Measurements from ENCODE around the gene ENTPD7. TPM values are rescaled to one million over a fixed set of nuclear protein-coding genes. Genes with fewer than 3 reads are reported as not detected.

ENTPD7 gene
- total and polyA plus RNA-seq, 9 of the 15 experiments (the other 6 are each of a cell fraction or from before 2014, with no cell fraction given): 1.4 to 13.9 (median 8.5) TPM

DNA sequence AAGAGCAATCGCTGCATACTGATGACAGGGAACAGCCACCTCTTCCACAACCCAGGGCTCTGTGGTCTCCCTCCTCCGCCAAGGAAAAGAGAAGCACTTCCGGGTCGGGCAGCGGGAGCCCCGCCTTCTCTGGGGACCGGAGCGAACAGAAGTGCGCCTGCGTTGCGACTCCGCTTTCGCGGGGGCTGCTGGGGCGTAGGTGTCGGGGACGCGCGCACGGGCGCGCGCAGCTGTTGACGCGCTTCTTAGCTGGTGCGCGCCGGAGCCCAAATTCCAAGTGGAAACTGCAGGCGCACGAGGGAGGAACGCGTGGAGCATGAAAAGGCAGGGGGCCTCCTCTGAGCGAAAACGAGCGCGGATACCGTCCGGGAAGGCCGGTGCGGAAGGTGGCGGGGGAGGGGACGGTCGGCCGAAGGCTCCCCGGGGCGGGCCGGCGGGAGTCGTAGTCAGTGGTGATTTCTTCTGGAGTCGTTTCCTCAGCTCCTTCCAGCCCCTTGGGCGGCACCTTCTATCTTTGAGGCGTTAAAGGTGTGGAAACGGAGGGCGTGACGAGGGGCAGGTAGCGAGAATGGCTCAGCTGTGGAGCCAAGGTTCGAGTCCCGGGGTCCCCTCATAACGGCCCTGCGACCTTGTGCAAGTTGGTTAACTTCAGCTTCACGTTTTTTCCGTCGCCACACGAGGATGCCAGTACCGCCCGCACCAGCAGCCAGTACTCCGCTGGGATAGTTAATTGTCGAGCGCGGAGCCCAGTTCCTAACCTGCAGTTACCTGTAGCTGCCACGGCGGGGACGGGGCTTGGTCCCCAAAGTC, 72.9 kb downstream of the ENTPD7 start, which contains the start of the genes COX15 and CUTC (continued):
- TF ChIP-seq, protein P1, sequence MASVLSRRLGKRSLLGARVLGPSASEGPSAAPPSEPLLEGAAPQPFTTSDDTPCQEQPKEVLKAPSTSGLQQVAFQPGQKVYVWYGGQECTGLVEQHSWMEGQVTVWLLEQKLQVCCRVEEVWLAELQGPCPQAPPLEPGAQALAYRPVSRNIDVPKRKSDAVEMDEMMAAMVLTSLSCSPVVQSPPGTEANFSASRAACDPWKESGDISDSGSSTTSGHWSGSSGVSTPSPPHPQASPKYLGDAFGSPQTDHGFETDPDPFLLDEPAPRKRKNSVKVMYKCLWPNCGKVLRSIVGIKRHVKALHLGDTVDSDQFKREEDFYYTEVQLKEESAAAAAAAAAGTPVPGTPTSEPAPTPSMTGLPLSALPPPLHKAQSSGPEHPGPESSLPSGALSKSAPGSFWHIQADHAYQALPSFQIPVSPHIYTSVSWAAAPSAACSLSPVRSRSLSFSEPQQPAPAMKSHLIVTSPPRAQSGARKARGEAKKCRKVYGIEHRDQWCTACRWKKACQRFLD (CRISPR knock-in tag; IDR thresholded peaks at IDR 0.05): peak; percentile 81; the same call in 1 of the 2 replicates
- TF ChIP-seq HMG20B (CRISPR knock-in tag; IDR thresholded peaks at IDR 0.05): no peak
- no peak for TF ChIP-seq PURB (CRISPR knock-in tag; IDR thresholded peaks at IDR 0.05; ENCODE audit: low read depth)
- TF ChIP-seq JUNB (CRISPR knock-in tag; conservative IDR thresholded peaks at IDR 0.05): no peak
- TF ChIP-seq, protein P2, sequence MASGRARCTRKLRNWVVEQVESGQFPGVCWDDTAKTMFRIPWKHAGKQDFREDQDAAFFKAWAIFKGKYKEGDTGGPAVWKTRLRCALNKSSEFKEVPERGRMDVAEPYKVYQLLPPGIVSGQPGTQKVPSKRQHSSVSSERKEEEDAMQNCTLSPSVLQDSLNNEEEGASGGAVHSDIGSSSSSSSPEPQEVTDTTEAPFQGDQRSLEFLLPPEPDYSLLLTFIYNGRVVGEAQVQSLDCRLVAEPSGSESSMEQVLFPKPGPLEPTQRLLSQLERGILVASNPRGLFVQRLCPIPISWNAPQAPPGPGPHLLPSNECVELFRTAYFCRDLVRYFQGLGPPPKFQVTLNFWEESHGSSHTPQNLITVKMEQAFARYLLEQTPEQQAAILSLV (tag; IDR thresholded peaks at IDR 0.05): no peak
- TF ChIP-seq, protein P3, sequence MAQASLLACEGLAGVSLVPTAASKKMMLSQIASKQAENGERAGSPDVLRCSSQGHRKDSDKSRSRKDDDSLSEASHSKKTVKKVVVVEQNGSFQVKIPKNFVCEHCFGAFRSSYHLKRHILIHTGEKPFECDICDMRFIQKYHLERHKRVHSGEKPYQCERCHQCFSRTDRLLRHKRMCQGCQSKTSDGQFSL (CRISPR knock-in tag; IDR thresholded peaks at IDR 0.05): no peak
- TF ChIP-seq, protein P3 (tag; IDR thresholded peaks at IDR 0.05): no peak
- no peak for TF ChIP-seq COPS2 (conservative IDR thresholded peaks at IDR 0.05)
- TF ChIP-seq, protein P4, sequence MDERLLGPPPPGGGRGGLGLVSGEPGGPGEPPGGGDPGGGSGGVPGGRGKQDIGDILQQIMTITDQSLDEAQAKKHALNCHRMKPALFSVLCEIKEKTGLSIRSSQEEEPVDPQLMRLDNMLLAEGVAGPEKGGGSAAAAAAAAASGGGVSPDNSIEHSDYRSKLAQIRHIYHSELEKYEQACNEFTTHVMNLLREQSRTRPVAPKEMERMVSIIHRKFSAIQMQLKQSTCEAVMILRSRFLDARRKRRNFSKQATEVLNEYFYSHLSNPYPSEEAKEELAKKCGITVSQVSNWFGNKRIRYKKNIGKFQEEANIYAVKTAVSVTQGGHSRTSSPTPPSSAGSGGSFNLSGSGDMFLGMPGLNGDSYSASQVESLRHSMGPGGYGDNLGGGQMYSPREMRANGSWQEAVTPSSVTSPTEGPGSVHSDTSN (CRISPR knock-in tag; IDR thresholded peaks at IDR 0.05; ENCODE audit: low read depth): no peak
- TF ChIP-seq, protein P4 (tag; conservative IDR thresholded peaks at IDR 0.05; ENCODE audit: low read depth): no peak
- no peak for TF ChIP-seq ZFP36 (IDR thresholded peaks at IDR 0.05; ENCODE audit: low read depth, low read length, partially characterized antibody)
- no peak for TF ChIP-seq TBL1XR1 (IDR thresholded peaks at IDR 0.05; ENCODE audit: low read length in 2 of 2)
- no peak for TF ChIP-seq ZKSCAN3 (CRISPR knock-in tag; IDR thresholded peaks at IDR 0.05)
- TF ChIP-seq ZZZ3 (IDR thresholded peaks at IDR 0.05): no peak
- TF ChIP-seq SRSF1 (IDR thresholded peaks at IDR 0.05; ENCODE audit: low read depth, low read length): no peak
- TF ChIP-seq ZNF584 (CRISPR knock-in tag; IDR thresholded peaks at IDR 0.05; ENCODE audit: low read depth): no peak; the same call in 1 of the 2 replicates
- TF ChIP-seq SP1 (CRISPR knock-in tag; IDR thresholded peaks at IDR 0.05): peak; percentile 27; the same call in 1 of the 2 replicates
- TF ChIP-seq SMARCB1 (IDR thresholded peaks at IDR 0.05; ENCODE audit: insufficient read length, low read depth): no peak
- peak; percentile 91 for TF ChIP-seq ZNF644 (tag; IDR thresholded peaks at IDR 0.05; ENCODE audit: low read depth)
- TF ChIP-seq RUNX1 (IDR thresholded peaks at IDR 0.05; ENCODE audit: low read depth): no peak
- no peak for TF ChIP-seq SMAD1 (IDR thresholded peaks at IDR 0.05; ENCODE audit: low read depth, low read length, partially characterized antibody)
- no peak for TF ChIP-seq TRIM24 (IDR thresholded peaks at IDR 0.05)
- no peak for TF ChIP-seq NFYB (IDR thresholded peaks at IDR 0.05; ENCODE audit: extremely low read depth, insufficient read length)
- TF ChIP-seq TAL1 (IDR thresholded peaks at IDR 0.05): no peak
